Adrenal gland (tissue), 12 donors: ENCODE data around the gene NTMT2. TPM values are rescaled to one million over a fixed set of nuclear protein-coding genes. Genes with fewer than 3 reads are reported as not detected.

Experiments used
- DNase-seq, 7 donors: peaks; one replicate each; pipeline ENCODE4 v3.0.0-alpha.2; 2019 to 2020
- H3K27ac ChIP-seq, 5 donors: fragments of 200-600 bp; sonication (generic) in 4 of 5; 1 replicate in 3 of 5; 2 replicates in 2 of 5; pipeline versions ENCODE4 v1.5.1 to v1.8.0; 2016 to 2020; ENCODE audit warnings: mild to moderate bottlenecking in 1 of 5
- H3K27me3 ChIP-seq: fragments of 200-600 bp; 2 replicates; pipeline ENCODE4 v1.8.0; 2021
- H3K36me3 ChIP-seq, 2 donors: fragments of 200-600 bp; replicated peaks in 1 of 2; 1 replicate in 1 of 2; 2 replicates in 1 of 2; pipeline versions ENCODE4 v1.5.1 to v1.8.0; 2018 to 2022
- H3K4me1 ChIP-seq, 2 donors: fragments of 200-600 bp; replicated peaks in 1 of 2; 1 replicate in 1 of 2; 2 replicates in 1 of 2; pipeline versions ENCODE4 v1.5.1 to v1.8.0; 2018 to 2021
- H3K4me3 ChIP-seq, 4 donors: fragments of 200-600 bp; sonication (generic) in 3 of 4; one replicate each; pipeline ENCODE4 v1.5.1; 2016 to 2018
- H3K9me3 ChIP-seq, 3 donors: fragments of 200-600 bp; sonication (generic) in 1 of 3; replicated peaks in 1 of 3; 1 replicate in 2 of 3; 2 replicates in 1 of 3; pipeline versions ENCODE4 v1.5.1 to v1.8.0; 2016 to 2021
- POLR2A ChIP-seq, 2 donors: fragments of 450-650 bp; IDR thresholded peaks; one replicate each; pipeline ENCODE4 v1.6.1; 2017; ENCODE audit warnings: antibody characterized with exemption in 2 of 2, mild to moderate bottlenecking in 2 of 2, moderate library complexity in 1 of 2
- WGBS, 4 donors: extraction: QIAGEN DNeasy Blood & Tissue Kit in 2 of 4; methylation state at CpG; one replicate each; pipeline versions ENCODE4 v1.1.5 to v1.1.7; 2013 to 2017; 5-methylcytosine and 5-hydroxymethylcytosine counted together
- intact Hi-C, 2 donors: fragments of 100-400 bp; cut with DNase I; formaldehyde crosslinking; loops; one replicate each; pipeline versions ENCODE4 v1.14.1 to v1.15.0; 2022 to 2023
- polyA plus RNA-seq, 3 donors: library from polyadenylated mRNA; stranded (reverse); fragments of 200-250 nt in 2 of 3; fragments of 350-450 nt in 1 of 3; fragmentation: Illumina TruSeq in 1 of 3; extraction: RNeasy Lipid Tissue Mini Kit (QIAGEN cat#74804) in 1 of 3; gene quantifications; one replicate each; pipeline ENCODE4 v1.2.3, GENCODE V29; 2013 to 2014
- total RNA-seq, 9 donors: library from RNA; depleted of rRNA in 4 of 9; stranded (reverse); fragments of >200 nt in 4 of 9; fragments of 120-200 nt in 1 of 9; fragmentation: NEBNext Ultra II Directional in 1 of 9; extraction: Animal tissue kit (Norgen Biotek cat#: 25700) in 1 of 9; gene quantifications; one replicate each; pipeline versions ENCODE4 v1.1.0 to v1.2.4, GENCODE V29; 2013 to 2023
- TF ChIP-seq, protein P1 (sequence below), 6 experiments: fragments of 450-650 bp in 4 of 6; fragments of 200-600 bp in 2 of 6; sonication (generic) in 1 of 6; IDR thresholded peaks; 1 replicate in 5 of 6; 2 replicates in 1 of 6; pipeline versions ENCODE4 v1.5.1 to v1.8.0; 2016 to 2021; ENCODE audit warnings: antibody characterized with exemption in 6 of 6, mild to moderate bottlenecking in 2 of 6, moderate library complexity in 1 of 6
- donor health status: healthy with polysubstance abuse.
- donor health status: Bipolar disorder and iron deficiency.
- donor health status: DM: yes; HTN: yes; CAD: no.
- donor health status: DM: no; HTN: no; CAD: no.
- donor health status: DM: no; HTN: no; CAD: no.
- donor health status: DM: yes; HTN: yes; CAD: no.

Gene NTMT2
- total and polyA plus RNA-seq, 12 donors, result not detected

DNA sequence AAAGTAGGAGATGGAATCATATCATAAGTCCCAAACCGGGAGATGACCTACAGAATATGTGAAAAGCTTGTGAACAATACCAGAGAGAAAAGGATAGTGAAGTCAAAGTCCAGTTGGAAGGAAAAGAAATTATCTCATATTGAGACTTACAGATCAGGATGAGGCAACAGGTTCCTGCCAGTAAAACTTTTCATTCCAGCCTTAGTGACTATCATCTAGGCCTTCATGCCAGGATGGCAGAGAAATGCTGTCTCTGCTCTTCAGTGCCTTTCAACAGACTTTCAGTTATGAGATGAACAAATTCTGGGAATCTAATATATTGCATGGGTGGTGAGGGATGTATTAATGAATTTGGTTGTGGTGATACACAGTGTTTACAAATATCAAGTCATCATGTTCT lies 52.3 kb downstream of the NTMT2 start:
- H3K9me3 ChIP-seq, result no peaks in the 10 kb centered on the region

DNA sequence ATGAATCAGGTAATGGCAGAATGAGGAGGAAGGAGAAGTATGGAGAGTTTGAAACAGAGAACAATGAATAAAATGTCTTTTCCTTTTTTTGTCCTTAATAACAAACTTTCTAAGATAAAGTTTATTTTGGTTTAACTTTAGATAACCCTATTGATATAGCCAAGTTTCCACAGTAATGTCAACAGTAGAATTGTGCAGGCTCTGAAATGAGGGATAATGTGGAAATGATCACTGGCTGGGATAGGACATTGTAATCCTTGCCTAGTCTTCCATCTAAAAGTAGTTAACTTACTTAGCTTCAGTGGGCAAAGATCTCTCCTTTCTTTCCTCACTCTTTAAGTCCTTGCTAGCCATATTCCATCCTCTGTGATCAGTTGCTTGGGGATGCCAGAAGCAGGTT lies 52.8 kb downstream of the NTMT2 start:
- H3K4me1 ChIP-seq, result peaks cover 9 to 18% of the 10 kb centered on the region in 2 donors
- H3K36me3 ChIP-seq, result no peaks in the 10 kb centered on the region
- no peaks in the 10 kb centered on the region for H3K9me3 ChIP-seq
- no peak for TF ChIP-seq POLR2A (IDR thresholded peaks at IDR 0.05)
- TF ChIP-seq, protein P1, sequence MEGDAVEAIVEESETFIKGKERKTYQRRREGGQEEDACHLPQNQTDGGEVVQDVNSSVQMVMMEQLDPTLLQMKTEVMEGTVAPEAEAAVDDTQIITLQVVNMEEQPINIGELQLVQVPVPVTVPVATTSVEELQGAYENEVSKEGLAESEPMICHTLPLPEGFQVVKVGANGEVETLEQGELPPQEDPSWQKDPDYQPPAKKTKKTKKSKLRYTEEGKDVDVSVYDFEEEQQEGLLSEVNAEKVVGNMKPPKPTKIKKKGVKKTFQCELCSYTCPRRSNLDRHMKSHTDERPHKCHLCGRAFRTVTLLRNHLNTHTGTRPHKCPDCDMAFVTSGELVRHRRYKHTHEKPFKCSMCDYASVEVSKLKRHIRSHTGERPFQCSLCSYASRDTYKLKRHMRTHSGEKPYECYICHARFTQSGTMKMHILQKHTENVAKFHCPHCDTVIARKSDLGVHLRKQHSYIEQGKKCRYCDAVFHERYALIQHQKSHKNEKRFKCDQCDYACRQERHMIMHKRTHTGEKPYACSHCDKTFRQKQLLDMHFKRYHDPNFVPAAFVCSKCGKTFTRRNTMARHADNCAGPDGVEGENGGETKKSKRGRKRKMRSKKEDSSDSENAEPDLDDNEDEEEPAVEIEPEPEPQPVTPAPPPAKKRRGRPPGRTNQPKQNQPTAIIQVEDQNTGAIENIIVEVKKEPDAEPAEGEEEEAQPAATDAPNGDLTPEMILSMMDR (IDR thresholded peaks at IDR 0.05), result no peak
- H3K27me3 ChIP-seq, result no peaks in the 10 kb centered on the region
- intact Hi-C loops, result no loop called here
- no peak overlapping the region for H3K27ac ChIP-seq
- DNase-seq, result no peak
- H3K4me3 ChIP-seq, result no peak overlapping the region

More for the DNA sequence above, 52.3 kb downstream of the NTMT2 start:
- Histone ChIP-seq H3K4me1 (peaks cover 9 to 18% of the 10 kb centered on the region in 2 donors), H3K36me3 (no peaks in the 10 kb centered on the region), H3K27ac (no peak overlapping the region), H3K27me3 (no peaks in the 10 kb centered on the region), H3K4me3 (no peak overlapping the region)
- WGBS, 4 donors, result 88 to 96% (median 92%) methylated on average over 1 of the region's 1 CpG
- no peak for DNase-seq
- TF ChIP-seq, protein P1 (IDR thresholded peaks at IDR 0.05), result no peak
- TF ChIP-seq POLR2A (IDR thresholded peaks at IDR 0.05), result no peak
- intact Hi-C loops, result no loop called here

DNA sequence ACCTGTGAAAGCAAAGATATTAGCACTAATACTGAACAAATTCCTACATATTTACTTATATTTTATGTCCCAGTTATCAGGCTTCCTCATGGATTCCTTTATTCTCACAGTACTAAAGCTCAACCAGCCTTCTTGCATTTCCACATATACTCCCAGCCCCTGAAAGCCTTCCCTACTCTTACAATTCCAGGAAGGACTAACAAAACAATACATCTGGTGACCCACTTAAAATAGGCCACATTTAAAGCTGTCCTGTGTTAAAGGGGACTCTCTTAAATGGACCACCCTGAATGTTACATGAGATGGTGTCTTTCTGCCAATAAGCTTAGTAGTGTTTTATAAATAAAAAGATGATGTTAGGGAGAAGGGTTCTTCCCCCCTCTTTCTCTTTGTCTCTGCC lies 54.4 kb downstream of the NTMT2 start:
- Histone ChIP-seq H3K9me3 (no peaks in the 10 kb centered on the region), H3K4me1 (peaks cover 9 to 18% of the 10 kb centered on the region in 2 donors), H3K27ac (peak overlapping the region in 4 of 5 donors; percentile 19 to 60 (median 48)), H3K36me3 (no peaks in the 10 kb centered on the region), H3K27me3 (no peaks in the 10 kb centered on the region), H3K4me3 (peak overlapping the region in 1 of 4 donors; percentile 22)
- TF ChIP-seq POLR2A (IDR thresholded peaks at IDR 0.05), result no peak
- TF ChIP-seq, protein P1 (IDR thresholded peaks at IDR 0.05), result no peak
- intact Hi-C loops, result no loop called here
- no peak for DNase-seq

DNA sequence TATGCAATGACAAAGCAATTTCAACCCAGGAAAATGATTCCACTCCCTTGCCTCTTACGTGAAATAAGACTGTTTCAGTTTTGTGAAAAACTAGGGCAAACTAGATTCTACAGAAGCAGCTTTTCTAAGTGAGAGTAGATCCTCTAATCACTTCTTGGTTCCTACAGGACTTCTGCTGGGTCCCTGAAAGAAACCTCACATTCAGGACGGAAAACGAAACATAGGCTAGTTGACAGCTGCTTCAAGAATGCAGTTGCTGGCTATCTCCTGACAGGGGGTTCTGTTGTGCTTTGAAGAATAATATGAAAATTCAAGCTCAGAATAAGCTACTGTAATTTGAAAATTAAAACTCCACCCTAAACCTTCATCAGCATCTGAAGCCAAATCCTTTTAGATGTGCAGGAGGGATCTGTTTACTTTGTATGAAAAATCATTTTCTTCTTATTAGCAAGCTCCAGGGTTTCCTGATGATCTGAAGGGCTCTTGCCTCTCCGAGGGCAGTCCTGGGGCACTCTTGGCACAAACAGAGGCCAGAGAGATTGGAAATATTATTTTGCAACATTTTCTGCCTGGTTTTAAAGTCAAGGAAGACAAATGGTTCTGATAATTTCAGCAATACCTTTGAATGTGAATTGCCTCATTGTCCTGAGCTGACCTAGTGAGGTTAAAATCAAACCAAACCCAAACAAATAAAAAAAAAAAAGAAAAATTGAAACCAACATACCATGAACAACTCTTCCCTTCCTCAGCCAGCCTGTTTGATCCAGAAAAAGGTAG lies 55.0 kb downstream of the NTMT2 start:
- TF ChIP-seq POLR2A (IDR thresholded peaks at IDR 0.05), result no peak
- TF ChIP-seq, protein P1 (IDR thresholded peaks at IDR 0.05), result peak in 2 of 6 experiments; percentile 16 to 25
- peak overlapping the region in 1 of 4 donors; percentile 22 for H3K4me3 ChIP-seq
- peak overlapping the region; percentile 19 to 60 (median 46) for H3K27ac ChIP-seq
- 16 to 26% (median 20%) methylated on average over 4 of the region's 4 CpGs for WGBS, 4 donors
- no peaks in the 10 kb centered on the region for H3K9me3 ChIP-seq
- peaks cover 9 to 18% of the 10 kb centered on the region in 2 donors for H3K4me1 ChIP-seq
- H3K27me3 ChIP-seq, result no peaks in the 10 kb centered on the region
- intact Hi-C loops, result no loop called here
- no peaks in the 10 kb centered on the region for H3K36me3 ChIP-seq
- peak in 6 of 7 donors; percentile 36 to 75 (median 64) for DNase-seq
